ENCODE data around the gene LRIG2.
A peak's percentile ranks its signal among the peaks of the same experiment; 100 is the strongest.

The LRIG2 gene

DNA sequence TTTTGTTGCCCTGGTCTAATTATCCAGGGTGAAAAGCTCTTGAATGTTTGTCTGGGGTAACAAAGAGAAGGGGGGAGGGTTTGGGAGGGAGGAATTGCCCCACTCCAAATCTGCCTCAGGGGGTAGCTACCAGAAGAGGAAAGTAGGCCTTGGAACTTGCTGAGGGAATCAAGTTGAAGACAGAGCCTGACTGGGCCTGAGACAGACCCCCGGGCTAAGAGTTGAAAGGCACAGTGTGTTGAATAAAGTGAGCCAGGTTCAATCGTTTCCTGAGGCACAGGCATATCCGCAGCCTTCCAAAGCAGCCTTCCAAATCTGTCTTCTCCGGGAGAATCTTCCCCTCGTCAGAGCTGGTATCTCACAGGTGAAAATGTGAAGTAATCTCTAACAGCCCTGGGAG lies 96.6 kb downstream of the LRIG2 start:
- H3K4me3 ChIP-seq (ENCODE audit: low read depth in 1 of 2, low read length in 2 of 2), result no peak overlapping the region
- no peaks in the 10 kb centered on the region for H4K20me1 ChIP-seq (ENCODE audit: insufficient read depth, low read length)
- H3K27ac ChIP-seq (ENCODE audit: low read length), result no peak overlapping the region
- no peaks in the 10 kb centered on the region for H3K27me3 ChIP-seq (ENCODE audit: insufficient read depth, low read length, poor library complexity)
- H3K4me1 ChIP-seq (ENCODE audit: insufficient read depth, low read length), result no peaks in the 10 kb centered on the region
- no peak for DNase-seq
- TF ChIP-seq, protein P1, sequence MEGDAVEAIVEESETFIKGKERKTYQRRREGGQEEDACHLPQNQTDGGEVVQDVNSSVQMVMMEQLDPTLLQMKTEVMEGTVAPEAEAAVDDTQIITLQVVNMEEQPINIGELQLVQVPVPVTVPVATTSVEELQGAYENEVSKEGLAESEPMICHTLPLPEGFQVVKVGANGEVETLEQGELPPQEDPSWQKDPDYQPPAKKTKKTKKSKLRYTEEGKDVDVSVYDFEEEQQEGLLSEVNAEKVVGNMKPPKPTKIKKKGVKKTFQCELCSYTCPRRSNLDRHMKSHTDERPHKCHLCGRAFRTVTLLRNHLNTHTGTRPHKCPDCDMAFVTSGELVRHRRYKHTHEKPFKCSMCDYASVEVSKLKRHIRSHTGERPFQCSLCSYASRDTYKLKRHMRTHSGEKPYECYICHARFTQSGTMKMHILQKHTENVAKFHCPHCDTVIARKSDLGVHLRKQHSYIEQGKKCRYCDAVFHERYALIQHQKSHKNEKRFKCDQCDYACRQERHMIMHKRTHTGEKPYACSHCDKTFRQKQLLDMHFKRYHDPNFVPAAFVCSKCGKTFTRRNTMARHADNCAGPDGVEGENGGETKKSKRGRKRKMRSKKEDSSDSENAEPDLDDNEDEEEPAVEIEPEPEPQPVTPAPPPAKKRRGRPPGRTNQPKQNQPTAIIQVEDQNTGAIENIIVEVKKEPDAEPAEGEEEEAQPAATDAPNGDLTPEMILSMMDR (IDR thresholded peaks at IDR 0.05; ENCODE audit: borderline replicate concordance, extremely low read depth, low read length, poor library complexity, severe bottlenecking), result no peak
- TF ChIP-seq EZH2 (IDR thresholded peaks at IDR 0.05; ENCODE audit: borderline replicate concordance, low read depth, low read length, severe bottlenecking), result no peak
- H3K36me3 ChIP-seq (ENCODE audit: insufficient read depth, low read length), result no peaks in the 10 kb centered on the region
- no peaks in the 10 kb centered on the region for H3K9me3 ChIP-seq (ENCODE audit: insufficient read depth, low read length, severe bottlenecking)
- H2AFZ ChIP-seq (ENCODE audit: low read depth, low read length), result no peak overlapping the region
- H3K9ac ChIP-seq (ENCODE audit: low read depth, low read length), result no peak overlapping the region
- H3K79me2 ChIP-seq (ENCODE audit: insufficient read depth, low read length), result no peaks in the 10 kb centered on the region
- no peak overlapping the region for H3K4me2 ChIP-seq (ENCODE audit: insufficient read depth, low read length)
- no peak for ATAC-seq (ENCODE audit: insufficient read depth, low read depth)

DNA sequence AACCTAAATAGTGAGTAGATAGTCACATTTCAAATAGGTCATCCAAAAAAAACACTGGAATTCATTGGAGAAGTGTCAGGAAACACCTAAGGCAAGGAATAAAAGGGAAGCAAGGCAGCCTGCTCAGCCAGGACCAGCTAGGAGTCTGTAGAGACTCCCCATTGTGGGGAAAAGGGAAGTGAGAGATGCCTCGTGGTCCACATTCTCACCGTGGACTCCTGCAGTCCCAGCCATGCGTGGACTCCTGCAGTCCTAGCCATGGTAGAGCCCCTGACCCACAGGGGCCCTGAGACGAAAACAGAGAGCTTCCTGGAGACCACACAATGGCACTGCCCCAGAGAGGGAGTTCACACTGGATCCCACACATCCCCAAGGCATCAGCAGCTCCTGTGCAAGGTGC lies 97.5 kb downstream of the LRIG2 start:
- H2AFZ ChIP-seq (ENCODE audit: low read depth, low read length), result no peak overlapping the region
- no peaks in the 10 kb centered on the region for H3K36me3 ChIP-seq (ENCODE audit: insufficient read depth, low read length)
- no peaks in the 10 kb centered on the region for H3K9me3 ChIP-seq (ENCODE audit: insufficient read depth, low read length, severe bottlenecking)
- no peaks in the 10 kb centered on the region for H3K27me3 ChIP-seq (ENCODE audit: insufficient read depth, low read length, poor library complexity)
- no peak for DNase-seq
- H3K27ac ChIP-seq (ENCODE audit: low read length), result no peak overlapping the region
- no peak overlapping the region for H3K4me3 ChIP-seq (ENCODE audit: low read depth in 1 of 2, low read length in 2 of 2)
- no peak for ATAC-seq (ENCODE audit: insufficient read depth, low read depth)
- TF ChIP-seq EZH2 (IDR thresholded peaks at IDR 0.05; ENCODE audit: borderline replicate concordance, low read depth, low read length, severe bottlenecking), result no peak
- TF ChIP-seq, protein P1 (IDR thresholded peaks at IDR 0.05; ENCODE audit: borderline replicate concordance, extremely low read depth, low read length, poor library complexity, severe bottlenecking), result no peak
- no peak overlapping the region for H3K4me2 ChIP-seq (ENCODE audit: insufficient read depth, low read length)
- no peaks in the 10 kb centered on the region for H4K20me1 ChIP-seq (ENCODE audit: insufficient read depth, low read length)
- no peaks in the 10 kb centered on the region for H3K79me2 ChIP-seq (ENCODE audit: insufficient read depth, low read length)
- no peaks in the 10 kb centered on the region for H3K4me1 ChIP-seq (ENCODE audit: insufficient read depth, low read length)
- no peak overlapping the region for H3K9ac ChIP-seq (ENCODE audit: low read depth, low read length)

DNA sequence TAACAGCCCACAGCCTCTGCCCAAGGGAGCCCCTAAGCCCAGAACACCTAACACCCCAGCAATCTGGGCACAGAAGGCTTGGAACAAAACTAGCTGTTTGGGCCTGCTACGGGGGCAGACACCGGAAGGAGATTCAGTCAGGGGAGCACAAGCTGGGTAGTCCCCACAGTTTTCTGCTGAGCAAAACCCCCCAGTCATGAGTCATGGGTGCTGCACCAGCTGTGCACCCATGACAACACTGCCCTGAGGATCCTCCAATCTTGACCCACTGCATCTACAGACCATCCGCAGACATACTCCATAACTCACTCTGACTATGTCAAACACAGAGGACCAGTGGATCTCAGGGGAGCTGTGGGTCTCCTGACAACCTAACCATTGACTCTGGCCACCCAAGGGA lies 105.1 kb downstream of the LRIG2 start:
- H3K27me3 ChIP-seq (ENCODE audit: insufficient read depth, low read length, poor library complexity), result no peaks in the 10 kb centered on the region
- H3K79me2 ChIP-seq (ENCODE audit: insufficient read depth, low read length), result no peaks in the 10 kb centered on the region
- no peaks in the 10 kb centered on the region for H3K4me1 ChIP-seq (ENCODE audit: insufficient read depth, low read length)
- no peak for TF ChIP-seq EZH2 (IDR thresholded peaks at IDR 0.05; ENCODE audit: borderline replicate concordance, low read depth, low read length, severe bottlenecking)
- TF ChIP-seq, protein P1 (IDR thresholded peaks at IDR 0.05; ENCODE audit: borderline replicate concordance, extremely low read depth, low read length, poor library complexity, severe bottlenecking), result no peak
- H3K9ac ChIP-seq (ENCODE audit: low read depth, low read length), result no peak overlapping the region
- no peak for DNase-seq
- no peak overlapping the region for H3K4me3 ChIP-seq (ENCODE audit: low read depth in 1 of 2, low read length in 2 of 2)
- no peak for ATAC-seq (ENCODE audit: insufficient read depth, low read depth)
- H3K27ac ChIP-seq (ENCODE audit: low read length), result no peak overlapping the region
- H3K36me3 ChIP-seq (ENCODE audit: insufficient read depth, low read length), result no peaks in the 10 kb centered on the region
- no peaks in the 10 kb centered on the region for H3K9me3 ChIP-seq (ENCODE audit: insufficient read depth, low read length, severe bottlenecking)
- H4K20me1 ChIP-seq (ENCODE audit: insufficient read depth, low read length), result no peaks in the 10 kb centered on the region
- no peak overlapping the region for H3K4me2 ChIP-seq (ENCODE audit: insufficient read depth, low read length)
- H2AFZ ChIP-seq (ENCODE audit: low read depth, low read length), result no peak overlapping the region

DNA sequence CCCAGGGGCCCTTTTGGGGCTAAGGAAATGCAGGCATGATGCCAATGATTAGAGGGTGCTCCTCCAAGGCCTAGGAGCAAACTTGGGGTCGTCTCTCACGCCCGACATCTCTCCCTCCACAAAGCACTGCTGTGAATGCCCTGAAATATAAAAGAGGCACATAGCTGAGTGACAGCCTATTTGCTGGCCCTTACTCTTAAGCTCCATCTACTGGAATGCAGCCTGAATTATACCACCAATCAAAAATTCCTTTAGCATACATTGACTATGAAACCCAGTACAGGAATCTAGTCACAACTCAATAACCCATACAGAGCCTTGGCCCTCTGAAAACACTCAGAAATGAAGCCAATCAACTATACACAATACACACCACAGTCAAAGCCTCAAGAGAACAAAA lies 105.5 kb downstream of the LRIG2 start:
- no peaks in the 10 kb centered on the region for H3K4me1 ChIP-seq (ENCODE audit: insufficient read depth, low read length)
- no peaks in the 10 kb centered on the region for H3K36me3 ChIP-seq (ENCODE audit: insufficient read depth, low read length)
- no peak for TF ChIP-seq EZH2 (IDR thresholded peaks at IDR 0.05; ENCODE audit: borderline replicate concordance, low read depth, low read length, severe bottlenecking)
- TF ChIP-seq, protein P1 (IDR thresholded peaks at IDR 0.05; ENCODE audit: borderline replicate concordance, extremely low read depth, low read length, poor library complexity, severe bottlenecking), result peak; percentile 15
- H3K27me3 ChIP-seq (ENCODE audit: insufficient read depth, low read length, poor library complexity), result no peaks in the 10 kb centered on the region
- no peaks in the 10 kb centered on the region for H3K79me2 ChIP-seq (ENCODE audit: insufficient read depth, low read length)
- no peak overlapping the region for H3K4me2 ChIP-seq (ENCODE audit: insufficient read depth, low read length)
- H3K4me3 ChIP-seq (ENCODE audit: low read depth in 1 of 2, low read length in 2 of 2), result no peak overlapping the region
- no peak for ATAC-seq (ENCODE audit: insufficient read depth, low read depth)
- DNase-seq, result no peak
- H2AFZ ChIP-seq (ENCODE audit: low read depth, low read length), result no peak overlapping the region
- H4K20me1 ChIP-seq (ENCODE audit: insufficient read depth, low read length), result no peaks in the 10 kb centered on the region
- H3K9me3 ChIP-seq (ENCODE audit: insufficient read depth, low read length, severe bottlenecking), result no peaks in the 10 kb centered on the region
- no peak overlapping the region for H3K9ac ChIP-seq (ENCODE audit: low read depth, low read length)
- no peak overlapping the region for H3K27ac ChIP-seq (ENCODE audit: low read length)

Measured in DND-41 (cell line).